ENCODE results near the gene ZFPM1.

- no peak for TF ChIP-seq TAF1 (conservative IDR thresholded peaks at IDR 0.05)
- no peak for TF ChIP-seq CTCF (IDR thresholded peaks at IDR 0.05; ENCODE audit: low read depth, low read length, missing input control)
- no peak for TF ChIP-seq MAX (IDR thresholded peaks at IDR 0.05)
- TF ChIP-seq GABPA (IDR thresholded peaks at IDR 0.05 in 1 of 2, conservative IDR thresholded peaks at IDR 0.05 in 1 of 2) = no peak
- no peak for TF ChIP-seq ZBTB33 (IDR thresholded peaks at IDR 0.05)
- no peak for TF ChIP-seq YY1 (IDR thresholded peaks at IDR 0.05)
Observed at GRCh38 chr16:88412766-88413165, 40.3 kb upstream of the ZFPM1 start.

Data from liver (tissue), 3 donors.